ENCODE data around the gene AGTR1.

The AGTR1 gene

GRCh38 chr3:148791920-148792319 is 94.2 kb downstream of the AGTR1 start:
- TF ChIP-seq POU2F2 (IDR thresholded peaks at IDR 0.05; ENCODE audit: low read depth, low read length) (no peak), TAF1 (IDR thresholded peaks at IDR 0.05; ENCODE audit: low read depth, low read length) (no peak), SPI1 (IDR thresholded peaks at IDR 0.05; ENCODE audit: low read depth, low read length) (no peak), POLR2A (IDR thresholded peaks at IDR 0.05; ENCODE audit: low read depth, low read length) (no peak), PAX5 (IDR thresholded peaks at IDR 0.05; ENCODE audit: insufficient read depth, low read length, severe bottlenecking) (no peak), POLR2AphosphoS5 (IDR thresholded peaks at IDR 0.05; ENCODE audit: low read depth, low read length) (no peak)
- FAIRE-seq (no peak), DNase-seq (ENCODE audit: insufficient read length, low spot score) (no peak)

GRCh38 chr3:148792516-148792915 is 94.8 kb downstream of the AGTR1 start:
- FAIRE-seq, result no peak
- TF ChIP-seq TAF1 (IDR thresholded peaks at IDR 0.05; ENCODE audit: low read depth, low read length), result no peak
- TF ChIP-seq PAX5 (IDR thresholded peaks at IDR 0.05; ENCODE audit: insufficient read depth, low read length, severe bottlenecking), result no peak
- TF ChIP-seq POU2F2 (IDR thresholded peaks at IDR 0.05; ENCODE audit: low read depth, low read length), result no peak
- no peak for TF ChIP-seq POLR2A (IDR thresholded peaks at IDR 0.05; ENCODE audit: low read depth, low read length)
- no peak for TF ChIP-seq POLR2AphosphoS5 (IDR thresholded peaks at IDR 0.05; ENCODE audit: low read depth, low read length)
- no peak for TF ChIP-seq SPI1 (IDR thresholded peaks at IDR 0.05; ENCODE audit: low read depth, low read length)
- no peak for DNase-seq (ENCODE audit: insufficient read length, low spot score)

Data from GM12891 (cell line).